ENCODE measurements around the gene VPS50. TPM values are rescaled to one million over a fixed set of nuclear protein-coding genes. Genes with fewer than 3 reads are reported as not detected.

VPS50 gene
- total RNA-seq, 4 donors from 2014 or later: 17.1 to 43.7 (median 26.9) TPM

Other genes starting within 250 kb of the VPS50 start
- gene SAMD9, start 114.4 kb upstream of the VPS50 start, total RNA-seq: 10 to 100 TPM in 3 of 4 donors, 1 to 10 TPM in 1; 2.6 to 25.6 (median 14.3) TPM
- gene SAMD9L, start 84.0 kb upstream of the VPS50 start, total RNA-seq: 10 to 100 TPM in 3 of 4 donors, 1 to 10 TPM in 1; 7.2 to 28.8 (median 16.4) TPM
- 100 to 1,000 TPM in 1 of 4 donors, 10 to 100 TPM in 3; 10.5 to 127 (median 45.1) TPM for gene HEPACAM2, start 5.9 kb upstream of the VPS50 start, total RNA-seq

All from transverse colon (tissue), 4 donors.